VCaP (cell line): ENCODE data around the gene SLC2A3.
"Not testable (repeated sequence)": the region's sequence is repeated elsewhere in the genome, so short reads cannot be mapped to it uniquely, and the experiment has no call there.

ENCODE experiments used
- H3K27ac ChIP-seq: fragments of 450-650 bp; 2 replicates; pipeline ENCODE4 v1.5.1; 2017
- CTCF ChIP-seq: fragments of 450-650 bp; conservative IDR thresholded peaks from 2 replicates; pipeline ENCODE4 v1.5.1; 2017; ENCODE audit warnings: mild to moderate bottlenecking, moderate library complexity

The SLC2A3 gene

DNA sequence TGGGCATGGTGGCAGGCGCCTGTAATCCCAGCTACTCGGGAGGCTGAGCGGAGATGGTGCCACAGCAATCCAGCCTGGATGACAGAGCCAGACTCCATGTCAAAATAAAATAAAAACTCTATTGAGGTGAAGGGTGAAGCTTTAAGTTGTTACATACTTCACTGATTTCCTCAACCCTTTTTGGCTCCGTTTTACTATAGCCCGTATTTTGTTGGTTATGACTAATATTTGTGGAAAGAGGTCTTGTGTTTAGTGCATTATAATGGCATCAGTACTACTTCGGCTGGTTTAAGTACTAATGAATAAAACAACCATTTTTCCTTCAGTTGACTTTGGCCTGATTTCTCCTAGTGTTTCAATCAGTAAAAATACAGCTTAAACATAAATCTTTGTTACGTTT lies 36.2 kb downstream of the SLC2A3 start:
- no peak overlapping the region for H3K27ac ChIP-seq
- no peak for TF ChIP-seq CTCF

- not testable (repeated sequence) for H3K27ac ChIP-seq
These were observed 39.3 kb downstream of the SLC2A3 start for GRCh38 chr12:7896726-7897125.

DNA sequence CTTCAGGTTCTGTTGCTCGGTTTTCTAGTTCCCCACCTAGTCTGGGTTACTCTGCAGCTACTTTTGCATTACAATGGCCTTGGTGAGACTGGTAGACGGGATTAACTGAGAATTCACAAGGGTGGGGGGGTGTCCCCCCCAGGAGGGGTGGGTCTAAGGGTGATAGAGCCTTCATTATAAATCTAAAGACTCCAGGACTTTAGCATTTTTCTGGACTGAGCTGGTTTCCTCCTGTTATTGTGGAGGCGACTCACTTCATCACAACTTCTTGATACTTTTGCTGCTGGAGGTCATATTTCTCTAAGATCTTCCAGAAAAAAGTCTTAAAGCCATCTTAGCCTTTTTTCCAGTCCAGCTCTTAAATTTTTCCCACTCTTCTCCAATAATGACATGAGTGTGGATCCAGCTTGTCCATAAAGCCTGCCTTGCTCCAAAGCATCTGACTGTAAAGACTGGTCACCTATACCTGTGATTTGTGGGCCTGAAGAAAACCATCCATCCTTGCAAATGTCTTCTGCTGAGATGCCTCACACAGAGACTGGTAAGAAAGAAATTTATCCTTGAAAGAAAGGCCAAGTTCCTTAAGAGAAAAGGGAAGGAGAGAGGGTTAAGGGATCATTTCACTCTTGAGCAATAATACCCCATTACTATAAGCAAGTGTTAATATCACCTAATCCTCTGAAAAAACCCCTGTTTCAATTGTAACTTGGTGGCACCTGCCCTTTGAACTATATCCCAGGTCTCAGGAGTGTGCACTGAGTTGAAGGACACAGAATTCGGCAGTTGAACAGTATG lies 43.6 kb downstream of the SLC2A3 start:
- no peak for TF ChIP-seq CTCF
- H3K27ac ChIP-seq: no peak overlapping the region

- no peak for TF ChIP-seq CTCF
- no peak overlapping the region for H3K27ac ChIP-seq
These were observed 51.3 kb downstream of the SLC2A3 start for GRCh38 chr12:7884689-7885088.

GRCh38 chr12:7881736-7882120 lies 54.3 kb downstream of the SLC2A3 start:
- H3K27ac ChIP-seq: not testable (repeated sequence)

DNA sequence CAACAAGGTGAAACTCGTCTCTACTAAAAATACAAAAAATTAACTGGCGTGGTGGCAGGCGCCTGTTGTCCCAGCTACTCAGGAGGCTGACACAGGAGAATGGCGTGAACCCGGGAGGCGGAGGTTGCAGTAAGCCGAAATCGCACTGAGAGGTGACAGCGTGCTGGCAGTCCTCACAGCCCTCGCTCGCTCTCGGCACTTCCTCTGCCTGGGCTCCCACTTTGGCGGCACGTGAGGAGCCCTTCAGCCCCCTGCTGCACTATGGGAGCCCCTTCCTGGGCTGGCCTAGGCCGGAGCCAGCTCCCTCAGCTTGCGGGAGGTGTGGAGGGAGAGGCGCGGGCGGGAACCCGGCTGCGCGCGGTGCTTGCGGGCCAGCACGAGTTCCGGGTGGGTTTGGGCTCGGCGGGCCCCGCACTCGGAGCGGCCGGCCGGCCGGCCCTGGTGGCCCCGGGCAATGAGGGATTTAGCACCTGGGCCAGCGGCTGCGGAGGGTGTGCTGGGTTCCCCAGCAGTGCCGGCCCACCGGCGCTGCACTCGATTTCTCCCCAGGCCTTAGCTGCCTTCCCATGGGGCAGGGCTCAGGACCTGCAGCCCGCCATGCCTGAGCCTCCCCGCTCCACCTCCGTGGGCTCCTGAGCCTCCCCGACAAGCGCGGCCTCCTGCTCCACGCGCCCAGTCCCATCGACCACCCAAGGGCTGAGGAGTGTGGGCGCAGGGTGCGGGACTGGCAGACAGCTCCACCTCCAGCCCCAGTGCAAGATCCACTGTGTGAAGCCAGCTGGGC lies 54.8 kb downstream of the SLC2A3 start:
- H3K27ac ChIP-seq: not testable (repeated sequence)

- TF ChIP-seq CTCF: no peak
- H3K27ac ChIP-seq: no peak overlapping the region
These were observed 56.7 kb downstream of the SLC2A3 start for GRCh38 chr12:7879246-7879645.

- TF ChIP-seq CTCF: no peak
- H3K27ac ChIP-seq: no peak overlapping the region
These were observed 58.6 kb downstream of the SLC2A3 start for GRCh38 chr12:7877420-7877819.

- no peak within 1 kb of the TSS for H3K27ac ChIP-seq
- no peak for TF ChIP-seq CTCF
These were observed 63.2 kb downstream of the SLC2A3 start, which contains the start of gene SLC2A14 for GRCh38 chr12:7872566-7873319. SLC2A14 (minus strand) TSS chr12:7872915; CDS start chr12:7869880, 3,035 bp downstream.
